ENCODE data around the gene PHACTR4. TPM values are rescaled to one million over a fixed set of nuclear protein-coding genes. Genes with fewer than 3 reads are reported as not detected.

The PHACTR4 gene
- total and polyA plus RNA-seq, 9 of the 15 experiments (the other 6 are each of a cell fraction or from before 2014, with no cell fraction given) = 6.4 to 43.6 (median 14.2) TPM

GRCh38 chr1:28359592-28360239, 9.8 kb upstream of the PHACTR4 start (continued):
- TF ChIP-seq, protein P1, sequence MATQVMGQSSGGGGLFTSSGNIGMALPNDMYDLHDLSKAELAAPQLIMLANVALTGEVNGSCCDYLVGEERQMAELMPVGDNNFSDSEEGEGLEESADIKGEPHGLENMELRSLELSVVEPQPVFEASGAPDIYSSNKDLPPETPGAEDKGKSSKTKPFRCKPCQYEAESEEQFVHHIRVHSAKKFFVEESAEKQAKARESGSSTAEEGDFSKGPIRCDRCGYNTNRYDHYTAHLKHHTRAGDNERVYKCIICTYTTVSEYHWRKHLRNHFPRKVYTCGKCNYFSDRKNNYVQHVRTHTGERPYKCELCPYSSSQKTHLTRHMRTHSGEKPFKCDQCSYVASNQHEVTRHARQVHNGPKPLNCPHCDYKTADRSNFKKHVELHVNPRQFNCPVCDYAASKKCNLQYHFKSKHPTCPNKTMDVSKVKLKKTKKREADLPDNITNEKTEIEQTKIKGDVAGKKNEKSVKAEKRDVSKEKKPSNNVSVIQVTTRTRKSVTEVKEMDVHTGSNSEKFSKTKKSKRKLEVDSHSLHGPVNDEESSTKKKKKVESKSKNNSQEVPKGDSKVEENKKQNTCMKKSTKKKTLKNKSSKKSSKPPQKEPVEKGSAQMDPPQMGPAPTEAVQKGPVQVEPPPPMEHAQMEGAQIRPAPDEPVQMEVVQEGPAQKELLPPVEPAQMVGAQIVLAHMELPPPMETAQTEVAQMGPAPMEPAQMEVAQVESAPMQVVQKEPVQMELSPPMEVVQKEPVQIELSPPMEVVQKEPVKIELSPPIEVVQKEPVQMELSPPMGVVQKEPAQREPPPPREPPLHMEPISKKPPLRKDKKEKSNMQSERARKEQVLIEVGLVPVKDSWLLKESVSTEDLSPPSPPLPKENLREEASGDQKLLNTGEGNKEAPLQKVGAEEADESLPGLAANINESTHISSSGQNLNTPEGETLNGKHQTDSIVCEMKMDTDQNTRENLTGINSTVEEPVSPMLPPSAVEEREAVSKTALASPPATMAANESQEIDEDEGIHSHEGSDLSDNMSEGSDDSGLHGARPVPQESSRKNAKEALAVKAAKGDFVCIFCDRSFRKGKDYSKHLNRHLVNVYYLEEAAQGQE (IDR thresholded peaks at IDR 0.05; ENCODE audit: borderline replicate concordance) = peak; percentile 72; the same call in 1 of the 2 replicates
- TF ChIP-seq, protein P1 (CRISPR knock-in tag; IDR thresholded peaks at IDR 0.05; ENCODE audit: low read depth) = no peak
- TF ChIP-seq ZNF384 (IDR thresholded peaks at IDR 0.05; ENCODE audit: low read depth, low read length) (0 out of 2 replicates have a peak, but pooled peaks have one; percentile 27), SMARCE1 (IDR thresholded peaks at IDR 0.05) (no peak), BCL6 (CRISPR knock-in tag; IDR thresholded peaks at IDR 0.05) (no peak), HSF4 (CRISPR knock-in tag; IDR thresholded peaks at IDR 0.05; ENCODE audit: borderline replicate concordance) (no peak), TAF1 (IDR thresholded peaks at IDR 0.05; ENCODE audit: control insufficient read depth, extremely low read depth, insufficient read depth, low read length, severe bottlenecking) (no peak), SMC3 (conservative IDR thresholded peaks at IDR 0.05; ENCODE audit: insufficient read depth, low read depth, low read length) (peak; percentile 67), SIN3A (IDR thresholded peaks at IDR 0.05; ENCODE audit: borderline replicate concordance in 2 of 2, control insufficient read depth in 1 of 2, low read depth in 2 of 2, low read length in 2 of 2) (no peak), ZNF212 (CRISPR knock-in tag; IDR thresholded peaks at IDR 0.05) (no peak), VEZF1 (CRISPR knock-in tag; IDR thresholded peaks at IDR 0.05) (no peak)
- TF ChIP-seq, protein P2, sequence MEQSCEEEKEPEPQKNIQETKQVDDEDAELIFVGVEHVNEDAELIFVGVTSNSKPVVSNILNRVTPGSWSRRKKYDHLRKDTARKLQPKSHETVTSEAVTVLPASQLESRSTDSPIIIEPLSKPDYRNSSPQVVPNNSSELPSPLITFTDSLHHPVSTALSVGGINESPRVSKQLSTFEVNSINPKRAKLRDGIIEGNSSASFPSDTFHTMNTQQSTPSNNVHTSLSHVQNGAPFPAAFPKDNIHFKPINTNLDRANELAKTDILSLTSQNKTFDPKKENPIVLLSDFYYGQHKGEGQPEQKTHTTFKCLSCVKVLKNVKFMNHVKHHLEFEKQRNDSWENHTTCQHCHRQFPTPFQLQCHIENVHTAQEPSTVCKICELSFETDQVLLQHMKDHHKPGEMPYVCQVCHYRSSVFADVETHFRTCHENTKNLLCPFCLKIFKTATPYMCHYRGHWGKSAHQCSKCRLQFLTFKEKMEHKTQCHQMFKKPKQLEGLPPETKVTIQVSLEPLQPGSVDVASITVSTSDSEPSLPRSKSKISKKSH (CRISPR knock-in tag; IDR thresholded peaks at IDR 0.05) = no peak
- TF ChIP-seq, protein P3, sequence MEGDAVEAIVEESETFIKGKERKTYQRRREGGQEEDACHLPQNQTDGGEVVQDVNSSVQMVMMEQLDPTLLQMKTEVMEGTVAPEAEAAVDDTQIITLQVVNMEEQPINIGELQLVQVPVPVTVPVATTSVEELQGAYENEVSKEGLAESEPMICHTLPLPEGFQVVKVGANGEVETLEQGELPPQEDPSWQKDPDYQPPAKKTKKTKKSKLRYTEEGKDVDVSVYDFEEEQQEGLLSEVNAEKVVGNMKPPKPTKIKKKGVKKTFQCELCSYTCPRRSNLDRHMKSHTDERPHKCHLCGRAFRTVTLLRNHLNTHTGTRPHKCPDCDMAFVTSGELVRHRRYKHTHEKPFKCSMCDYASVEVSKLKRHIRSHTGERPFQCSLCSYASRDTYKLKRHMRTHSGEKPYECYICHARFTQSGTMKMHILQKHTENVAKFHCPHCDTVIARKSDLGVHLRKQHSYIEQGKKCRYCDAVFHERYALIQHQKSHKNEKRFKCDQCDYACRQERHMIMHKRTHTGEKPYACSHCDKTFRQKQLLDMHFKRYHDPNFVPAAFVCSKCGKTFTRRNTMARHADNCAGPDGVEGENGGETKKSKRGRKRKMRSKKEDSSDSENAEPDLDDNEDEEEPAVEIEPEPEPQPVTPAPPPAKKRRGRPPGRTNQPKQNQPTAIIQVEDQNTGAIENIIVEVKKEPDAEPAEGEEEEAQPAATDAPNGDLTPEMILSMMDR (IDR thresholded peaks at IDR 0.05 in 2 of 3, conservative IDR thresholded peaks at IDR 0.05 in 1 of 3; ENCODE audit: insufficient read depth in 2 of 3, low read depth in 1 of 3, low read length in 3 of 3) = peak; percentile 65 to 86 (median 77)

All from K562 (cell line).